GM23338 (cell line): Measurements from ENCODE around the gene GALNT15.

Experiments
- CTCF ChIP-seq, 2 experiments: fragments of 200-600 bp in 1 of 2; sonication (generic) in 1 of 2; conservative IDR thresholded peaks; 2 replicates each; pipeline versions ENCODE4 v1.5.1 to v1.6.1; 2016 to 2017; ENCODE audit warnings: antibody characterized with exemption in 2 of 2, low read depth in 2 of 2, mild to moderate bottlenecking in 2 of 2, moderate library complexity in 1 of 2
- ETS1 ChIP-seq: IDR thresholded peaks from 2 replicates; pipeline ENCODE4 v1.6.1; 2016; ENCODE audit warnings: antibody characterized with exemption
- EZH2 ChIP-seq: fragments of 200-600 bp; sonication (generic); IDR thresholded peaks from one replicate; pipeline ENCODE4 v1.8.0; 2017; ENCODE audit warnings: antibody characterized with exemption, mild to moderate bottlenecking, low read depth; ENCODE audit not compliant: unreplicated experiment
- EZH2phosphoT487 ChIP-seq: fragments of 200-600 bp; sonication (generic); IDR thresholded peaks from one replicate; pipeline ENCODE4 v1.8.1; 2018; ENCODE audit warnings: antibody characterized with exemption; ENCODE audit not compliant: unreplicated experiment
- JUNB ChIP-seq: IDR thresholded peaks from one replicate; pipeline ENCODE4 v1.6.1; 2016; ENCODE audit warnings: antibody characterized with exemption; ENCODE audit not compliant: unreplicated experiment
- POLR2AphosphoS5 ChIP-seq: IDR thresholded peaks from 2 replicates; pipeline ENCODE4 v1.6.1; 2016; ENCODE audit warnings: antibody characterized with exemption, low read depth
- REST ChIP-seq: IDR thresholded peaks from one replicate; pipeline ENCODE4 v1.6.1; 2018; ENCODE audit warnings: antibody characterized with exemption; ENCODE audit not compliant: unreplicated experiment
- ZNF114 ChIP-seq: fragments of 250-450 bp; sonication (Bioruptor Pico); IDR thresholded peaks from 2 replicates; pipeline ENCODE4 v1.5.0; 2020; ENCODE audit warnings: mild to moderate bottlenecking, moderate library complexity

GRCh38 chr3:16151109-16151508 lies 23.4 kb upstream of the GALNT15 start:
- no peak for TF ChIP-seq CTCF (conservative IDR thresholded peaks at IDR 0.05; ENCODE audit: low read depth in 2 of 2)
- TF ChIP-seq EZH2: no peak
- TF ChIP-seq POLR2AphosphoS5: no peak
- TF ChIP-seq ETS1: no peak
- no peak for TF ChIP-seq JUNB
- TF ChIP-seq ZNF114 (CRISPR knock-in tag): no peak
- TF ChIP-seq EZH2phosphoT487: no peak
- TF ChIP-seq REST: no peak
